Putamen (tissue), 1 donor: ENCODE measurements around the gene GAREM1.
"Not testable (repeated sequence)": the region's sequence is repeated elsewhere in the genome, so short reads cannot be mapped to it uniquely, and the experiment has no call there.

Experiments
- DNase-seq: peaks from one replicate; pipeline ENCODE4 v3.0.0-alpha.2; 2016; ENCODE audit warnings: low spot score

The GAREM1 gene

DNA sequence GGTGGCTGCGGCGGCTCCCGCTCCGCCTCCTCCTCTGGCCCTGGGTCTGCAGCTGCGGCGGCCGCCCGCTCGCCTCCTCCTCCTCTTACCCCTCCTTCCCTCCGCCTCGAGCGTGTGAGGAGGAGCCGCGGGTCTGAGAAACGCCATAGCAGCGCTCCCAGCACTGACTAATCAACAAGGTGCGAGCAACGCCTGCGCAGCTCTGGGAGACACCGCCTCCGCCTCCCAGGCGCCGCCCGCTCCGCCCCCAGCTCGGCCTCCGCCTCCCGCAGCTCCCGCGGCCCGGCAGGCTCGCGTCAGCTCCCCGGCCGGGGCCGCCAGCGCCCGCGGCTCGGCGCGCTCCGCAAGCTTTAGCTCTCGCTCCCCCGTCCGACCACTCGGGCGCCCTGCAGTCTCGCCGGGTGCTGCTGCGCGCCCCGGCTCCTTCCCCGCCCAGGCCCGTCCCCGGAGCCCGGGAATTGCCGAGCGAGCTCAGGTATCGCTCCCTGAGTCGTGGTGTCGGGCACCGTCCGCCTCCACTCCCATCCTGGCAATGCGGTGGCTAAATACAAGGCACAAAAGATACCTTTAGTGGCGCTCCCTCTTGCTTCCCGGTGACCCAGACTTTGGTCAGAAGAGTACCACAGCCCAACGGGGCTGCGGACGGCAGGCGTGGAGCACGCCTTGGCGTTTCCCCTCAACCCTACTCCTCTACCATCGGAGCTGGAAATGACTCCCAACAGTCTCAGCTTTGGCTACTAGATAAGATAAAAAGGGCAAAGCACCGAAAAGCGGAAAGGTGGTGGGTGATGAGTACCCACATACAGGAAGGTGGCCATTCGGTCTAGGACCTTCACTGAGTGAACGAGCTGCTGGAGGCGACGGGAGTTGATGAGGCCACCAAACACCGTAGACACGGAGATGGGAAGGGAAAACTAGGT is at the start of gene GAREM1:
GAREM1 (minus strand) TSS at position 169 of the 920 bp plus-strand sequence. CDS start 454 bp downstream, outside the sequence.
- peak; percentile 98 for DNase-seq

DNA sequence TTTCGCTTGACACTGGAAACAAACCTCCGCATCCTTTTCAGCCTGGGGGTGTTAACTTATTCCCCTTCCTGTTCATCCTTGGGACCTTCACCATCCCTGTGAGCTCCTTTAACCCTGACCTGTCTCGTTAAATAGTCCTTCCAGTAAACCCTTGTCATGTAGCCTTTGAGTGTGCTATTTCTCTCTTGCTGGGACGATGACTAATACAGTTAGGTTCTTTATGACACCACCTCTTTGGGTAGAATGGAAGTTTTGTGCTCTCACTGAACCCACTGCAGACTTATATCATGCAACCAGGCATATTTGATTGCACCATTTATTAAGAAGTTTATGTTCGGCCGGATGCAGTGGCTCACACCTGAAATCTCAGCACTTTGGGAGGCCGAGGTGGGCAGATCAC is 40.5 kb upstream of the GAREM1 start:
- DNase-seq = no peak

DNA sequence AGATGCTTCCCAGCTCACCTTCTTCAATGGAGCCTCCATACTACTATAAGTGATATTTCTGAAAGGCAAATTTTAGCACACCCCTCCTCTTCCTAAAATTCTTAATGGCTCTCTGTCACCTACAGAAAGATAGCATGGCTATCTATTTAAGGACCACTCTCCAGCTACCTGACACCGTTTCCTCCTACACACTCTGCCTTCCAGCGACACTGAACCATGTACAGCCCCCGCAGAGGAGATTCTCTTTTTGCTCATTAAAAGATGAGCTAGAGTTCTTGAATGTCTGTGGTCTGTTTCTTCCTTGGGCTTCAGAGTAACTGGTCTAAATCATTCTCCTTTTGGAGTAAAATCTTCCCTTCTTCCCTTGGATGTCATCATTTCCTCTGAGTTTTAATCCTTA is 38.4 kb upstream of the GAREM1 start:
- no peak for DNase-seq

DNA sequence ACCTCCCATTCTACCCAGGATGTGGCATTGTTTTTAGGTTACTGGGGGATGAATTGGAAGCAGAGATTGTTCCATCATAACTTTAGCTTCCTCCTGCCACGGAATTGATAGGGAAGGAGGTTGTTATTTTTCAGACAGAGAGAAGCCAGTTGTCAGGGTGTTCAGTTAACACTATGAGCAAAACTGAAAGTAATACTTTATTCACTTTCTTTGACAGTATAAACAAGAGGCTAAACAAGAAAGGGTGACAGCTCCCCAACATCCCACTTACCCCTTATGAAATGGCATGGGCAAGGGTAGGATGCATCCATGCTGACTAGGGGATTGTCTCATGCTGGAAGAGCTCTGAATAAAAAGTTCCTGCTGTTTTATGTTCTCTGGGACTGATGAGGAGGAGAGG is 36.4 kb upstream of the GAREM1 start:
- DNase-seq = no peak

DNA sequence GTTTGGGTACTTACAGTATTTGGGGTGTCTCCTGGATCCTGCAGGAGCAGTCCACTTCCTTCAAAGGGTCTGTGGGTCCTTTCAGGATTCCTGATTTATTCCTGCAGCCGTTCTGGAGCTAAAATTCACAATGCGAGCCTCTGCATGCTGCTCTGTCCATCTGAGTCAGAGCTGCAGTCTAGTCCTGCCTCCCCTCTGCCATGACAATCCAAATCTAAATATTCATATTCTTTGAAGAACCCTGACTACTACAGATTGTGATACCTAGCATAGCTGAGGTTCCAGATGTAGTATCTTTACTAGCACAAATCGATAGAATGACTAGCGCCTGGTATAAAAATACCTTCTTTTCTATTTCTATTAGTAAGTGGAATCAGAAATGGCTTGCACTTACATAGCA is 31.3 kb upstream of the GAREM1 start:
- DNase-seq = no peak

DNA sequence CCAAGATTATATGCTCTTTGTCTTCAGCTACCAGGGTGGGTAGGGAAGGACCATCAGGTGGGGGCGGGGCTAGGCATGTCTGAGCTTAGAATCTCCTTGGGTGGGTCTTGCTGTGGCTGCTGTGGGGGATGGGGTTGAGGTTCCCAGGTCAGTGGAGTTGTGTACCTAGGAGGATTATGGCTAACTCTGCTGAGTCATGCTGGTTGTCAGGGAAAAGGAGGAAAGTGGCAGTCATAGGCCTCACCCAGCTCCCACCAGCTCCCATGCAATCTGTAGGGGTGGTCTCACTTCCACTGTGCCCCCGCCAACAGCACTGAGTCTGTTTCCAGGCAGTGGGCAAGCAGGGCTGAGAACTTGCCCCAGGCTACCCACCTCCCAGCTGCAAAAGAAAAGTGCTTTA is 30.6 kb upstream of the GAREM1 start:
- DNase-seq = not testable (repeated sequence)

DNA sequence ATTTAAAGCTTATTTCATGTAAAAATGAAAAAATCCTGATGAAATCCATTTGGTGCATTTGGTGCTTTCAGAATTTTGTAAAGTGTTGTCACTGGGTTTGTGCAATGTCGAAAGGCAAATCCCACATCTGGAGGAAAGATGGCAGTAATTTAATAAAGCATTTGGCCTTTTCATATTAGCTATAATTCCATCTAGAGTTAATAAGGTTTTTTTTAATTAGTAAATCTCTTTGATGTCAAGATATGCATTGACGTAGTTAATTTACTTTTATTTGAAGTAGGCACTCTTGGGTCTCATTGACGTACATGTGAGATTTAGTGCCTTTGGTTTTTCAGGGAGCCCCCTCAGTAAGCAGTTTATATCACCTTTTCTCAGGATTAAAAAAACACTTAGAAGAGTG is 12.3 kb upstream of the GAREM1 start:
- DNase-seq = no peak

DNA sequence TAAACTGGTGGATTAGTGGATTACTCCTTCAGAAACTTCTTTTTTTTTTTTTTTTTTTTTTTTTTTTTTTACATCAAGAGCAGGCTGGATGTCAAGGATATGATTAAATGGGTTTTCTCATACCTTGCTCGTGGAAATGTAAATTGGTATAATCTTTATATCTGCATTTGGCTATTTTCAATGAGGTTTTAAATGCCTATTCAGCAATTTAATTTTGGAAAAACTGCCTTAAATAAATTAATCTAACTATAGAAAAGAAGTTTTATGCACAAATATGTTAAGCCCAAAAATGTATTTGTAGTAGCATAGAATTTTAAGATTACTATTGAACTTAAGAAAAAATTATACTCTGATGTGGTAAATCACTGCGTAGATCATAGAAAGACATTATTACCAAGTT is 11.4 kb upstream of the GAREM1 start:
- no peak for DNase-seq

DNA sequence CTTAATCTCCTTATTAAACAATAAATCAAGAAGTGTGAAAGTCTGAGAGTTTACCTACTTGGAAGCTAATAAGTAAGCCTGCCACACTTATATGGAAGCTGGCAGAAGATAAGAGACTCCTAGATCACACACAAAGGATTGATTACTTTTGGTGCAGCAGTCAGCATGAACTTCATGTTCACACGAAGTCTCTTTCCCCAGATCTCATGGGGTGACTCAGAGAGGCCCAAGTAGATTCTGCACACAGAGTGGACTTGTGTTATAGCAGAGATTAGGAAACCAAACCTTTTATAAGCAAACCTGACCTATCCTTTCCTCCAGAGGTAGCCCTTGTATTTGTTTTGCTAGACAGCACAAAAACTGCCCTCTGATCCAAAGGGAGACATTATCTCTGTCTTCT is 9.9 kb upstream of the GAREM1 start:
- DNase-seq = no peak

DNA sequence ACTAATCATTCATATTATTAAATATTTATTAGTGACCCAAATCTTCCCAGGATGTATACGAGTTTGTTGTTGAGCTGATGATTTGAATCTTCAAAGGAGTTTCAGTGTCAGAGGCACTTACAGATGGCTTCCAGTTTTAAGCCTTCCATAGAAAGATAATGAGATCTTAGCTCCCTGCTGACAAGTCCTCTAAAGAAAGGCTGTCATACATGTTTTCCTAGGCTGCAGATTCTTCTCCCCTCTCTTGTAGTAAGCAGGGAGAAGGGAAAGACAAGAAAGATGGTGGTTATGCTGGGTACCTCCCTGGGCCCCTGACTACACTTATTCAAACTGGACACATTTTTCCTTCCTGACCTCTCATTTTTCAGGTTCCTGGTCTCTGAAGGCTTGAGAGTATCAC is 8.1 kb upstream of the GAREM1 start:
- DNase-seq = no peak

DNA sequence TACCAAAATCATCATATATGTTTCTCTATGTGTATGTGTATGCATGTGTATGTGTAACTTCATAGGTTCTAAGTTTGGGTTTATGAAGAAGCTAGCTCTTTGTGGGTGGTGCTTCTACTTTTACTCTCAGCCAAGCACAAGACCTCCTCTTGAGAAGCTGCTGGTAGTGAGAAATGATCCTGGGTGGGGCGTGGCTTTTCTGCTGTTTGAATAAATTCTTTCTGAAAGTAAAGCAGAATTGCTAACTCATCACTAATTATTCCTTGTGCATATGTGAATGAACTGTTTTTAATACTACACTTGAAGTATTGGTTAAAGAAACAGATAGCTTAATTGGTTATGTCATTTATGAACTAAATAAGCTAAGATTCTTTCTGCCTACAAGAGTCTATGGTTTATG is 7.6 kb upstream of the GAREM1 start:
- no peak for DNase-seq

DNA sequence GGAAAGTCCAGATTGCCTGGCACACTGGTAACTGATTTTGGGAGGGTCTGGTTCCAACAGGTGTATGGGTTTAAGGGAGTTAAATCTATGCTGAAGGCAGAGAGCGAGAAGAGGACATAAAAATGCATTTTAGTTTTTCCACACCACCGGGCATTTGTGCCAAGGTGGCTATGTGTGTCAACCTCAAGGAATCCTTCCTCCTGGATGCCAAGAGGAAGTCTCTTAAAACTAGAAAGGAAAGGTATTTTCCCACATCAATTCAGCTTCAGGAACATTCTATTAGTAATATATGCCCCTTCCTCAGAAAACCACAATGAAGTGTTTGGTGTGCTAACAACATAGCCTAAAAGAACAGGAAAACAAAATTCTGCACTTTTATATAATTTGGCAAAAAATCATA is 5.4 kb upstream of the GAREM1 start:
- DNase-seq = no peak

DNA sequence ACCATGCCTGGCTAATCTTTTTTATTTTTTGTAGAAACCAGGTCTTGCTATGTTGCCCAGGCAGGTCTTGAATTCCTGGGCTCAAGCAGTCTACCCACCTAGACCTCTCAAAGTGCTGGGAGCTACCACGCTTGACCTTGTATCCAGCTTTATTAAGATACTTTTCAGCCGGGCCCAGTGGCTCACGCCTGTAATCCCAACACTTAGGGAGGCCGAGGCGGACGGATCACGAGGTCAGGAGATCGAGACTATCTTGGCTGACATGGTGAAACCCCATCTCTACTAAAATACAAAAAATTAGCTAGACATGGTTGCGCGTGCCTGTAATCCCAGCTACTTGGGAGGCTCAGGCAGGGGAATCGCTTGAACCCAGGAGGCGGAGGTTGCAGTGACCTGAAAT is 4.4 kb upstream of the GAREM1 start:
- not testable (repeated sequence) for DNase-seq

DNA sequence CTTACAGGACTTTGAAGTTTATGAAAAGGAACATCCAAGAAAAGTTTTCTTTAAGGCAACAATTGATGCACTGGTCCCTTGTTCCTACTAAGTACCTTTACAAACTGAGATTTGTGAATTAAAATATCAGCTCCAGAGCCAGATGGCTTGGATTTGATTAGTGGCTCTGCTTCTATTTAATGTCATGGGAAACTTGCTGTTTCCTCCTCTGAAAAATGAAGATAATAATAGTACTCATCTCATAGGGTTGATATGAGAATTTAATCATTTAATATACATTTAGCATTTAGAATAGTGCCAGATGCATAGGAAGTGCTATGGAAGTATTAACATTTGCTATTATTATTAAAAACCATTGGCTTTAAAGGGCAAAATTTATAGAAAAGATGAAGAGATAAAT is 2.6 kb upstream of the GAREM1 start:
- no peak for DNase-seq

DNA sequence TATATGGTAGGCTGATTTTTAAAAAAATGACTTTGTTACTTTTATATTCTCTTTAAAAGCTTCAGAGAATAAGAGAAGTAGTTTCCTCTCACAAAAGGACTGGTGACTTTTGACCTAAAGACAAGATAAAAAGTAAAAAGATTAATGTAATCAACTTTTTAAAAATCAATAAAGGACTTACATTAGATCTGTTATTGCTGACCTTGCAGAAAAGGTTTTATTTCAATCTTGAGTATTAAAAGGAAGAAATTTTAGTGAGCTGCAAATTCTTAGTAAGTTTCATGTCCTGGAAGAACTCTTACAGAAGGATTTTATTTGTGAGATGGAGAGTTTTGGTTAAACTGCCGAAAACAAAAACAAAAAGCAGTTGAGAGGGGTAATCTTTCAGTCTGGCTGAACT is 2.2 kb upstream of the GAREM1 start:
- no peak for DNase-seq

DNA sequence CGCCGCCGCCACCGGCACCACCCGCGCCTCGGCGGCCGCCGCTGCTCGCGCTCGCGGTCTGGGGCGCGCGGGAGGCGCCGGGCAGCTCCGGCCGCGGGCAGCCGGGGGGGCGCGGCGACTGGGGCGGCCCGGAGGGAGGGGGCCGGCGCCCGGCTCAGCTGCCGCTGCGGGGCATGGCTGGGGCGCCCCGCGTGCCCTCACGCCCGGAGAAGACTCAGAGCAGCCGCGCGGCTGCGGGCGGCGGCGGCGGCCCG is 295 bp downstream of the GAREM1 start:
- no peak for DNase-seq

DNA sequence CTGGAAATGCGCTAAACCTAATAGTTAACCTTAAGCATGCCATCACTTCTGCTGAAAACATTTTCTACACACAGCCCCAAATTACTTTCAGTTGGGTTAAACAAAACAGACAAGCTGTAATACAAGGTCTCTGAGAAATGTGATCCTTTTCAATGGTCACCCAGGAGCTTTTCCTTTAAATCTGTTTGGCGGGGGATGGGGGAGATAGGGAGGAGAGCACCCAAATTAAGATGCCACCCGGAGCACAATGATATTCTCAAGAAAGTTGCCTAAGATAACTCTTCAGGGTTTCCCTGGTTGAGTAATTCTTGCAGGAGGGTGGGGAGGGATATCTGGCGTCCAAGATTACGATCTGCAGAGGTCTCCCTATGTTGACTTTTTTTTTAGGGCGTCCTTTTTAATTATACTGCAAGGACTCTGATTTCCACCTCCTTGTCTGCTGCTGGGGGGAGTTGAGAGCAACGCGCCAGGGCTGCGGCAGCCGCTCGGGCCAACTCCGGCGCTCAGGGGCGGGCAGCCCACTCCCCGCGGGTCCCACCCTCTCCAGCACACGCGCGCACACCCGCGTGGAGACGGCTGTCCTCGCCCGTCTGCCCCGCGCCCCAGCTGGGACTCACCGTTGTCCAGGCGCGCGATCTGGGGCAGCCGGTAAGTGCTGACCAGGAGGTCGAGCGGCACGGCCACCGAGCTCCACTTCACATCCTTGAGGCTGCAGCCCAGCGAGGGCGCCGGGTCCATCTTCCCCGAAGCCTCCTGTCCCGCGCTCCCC is 807 bp downstream of the GAREM1 start:
- DNase-seq = peak; percentile 38

DNA sequence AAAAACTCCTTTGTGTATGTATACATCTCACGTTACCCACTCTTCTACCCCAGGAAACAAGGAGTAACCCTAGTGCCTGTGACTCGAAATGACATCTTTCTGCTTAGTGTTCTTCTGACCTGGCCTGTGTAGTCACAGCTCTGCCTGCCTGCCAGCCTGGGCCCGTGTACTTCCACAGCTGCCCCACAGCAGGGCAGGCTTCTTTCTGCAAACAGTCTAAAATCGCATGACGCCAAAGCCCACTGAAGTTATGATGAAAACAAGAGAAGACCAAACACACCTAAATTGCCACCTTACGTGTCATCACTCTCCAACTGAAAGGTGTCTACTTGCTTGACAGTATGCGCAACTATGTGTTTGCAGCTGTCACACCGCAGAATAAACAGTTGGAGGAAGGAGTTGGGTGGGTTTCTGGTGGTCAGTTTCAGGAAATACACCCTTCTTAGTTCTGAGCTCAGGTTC is 1.5 kb downstream of the GAREM1 start:
- peak; percentile 55 for DNase-seq

DNA sequence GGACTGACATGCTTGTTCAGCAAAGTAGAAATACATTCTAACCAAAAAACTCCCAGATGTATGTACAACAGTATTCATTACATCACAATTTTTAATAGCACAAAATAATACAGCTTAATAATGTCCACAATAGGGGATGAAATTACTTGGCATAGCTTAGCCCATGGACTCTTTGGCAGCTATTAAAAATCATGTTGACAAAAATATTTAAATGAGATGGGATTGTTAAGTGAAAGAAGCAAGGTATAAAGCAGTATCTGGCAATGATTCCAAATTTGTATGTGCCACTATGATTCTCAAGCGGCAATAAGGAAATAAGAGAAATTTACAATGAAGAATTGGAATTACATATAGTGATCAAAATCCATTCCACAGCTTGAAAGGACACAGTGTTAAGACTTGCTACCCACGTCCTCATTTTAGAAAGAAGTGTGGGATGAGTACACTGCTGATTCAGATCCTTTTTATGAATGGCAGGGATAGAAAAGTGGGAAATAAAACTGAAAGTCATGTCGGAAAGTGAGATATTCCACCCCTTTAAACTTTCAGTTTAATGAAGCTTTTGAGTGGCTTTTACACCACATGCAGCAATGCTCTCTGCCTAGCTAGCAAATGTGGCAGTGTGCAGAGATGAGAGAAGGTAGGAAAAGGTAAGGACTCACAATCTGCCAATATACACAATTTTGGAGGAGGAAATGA is 2.4 kb downstream of the GAREM1 start:
- peak; percentile 73 for DNase-seq

DNA sequence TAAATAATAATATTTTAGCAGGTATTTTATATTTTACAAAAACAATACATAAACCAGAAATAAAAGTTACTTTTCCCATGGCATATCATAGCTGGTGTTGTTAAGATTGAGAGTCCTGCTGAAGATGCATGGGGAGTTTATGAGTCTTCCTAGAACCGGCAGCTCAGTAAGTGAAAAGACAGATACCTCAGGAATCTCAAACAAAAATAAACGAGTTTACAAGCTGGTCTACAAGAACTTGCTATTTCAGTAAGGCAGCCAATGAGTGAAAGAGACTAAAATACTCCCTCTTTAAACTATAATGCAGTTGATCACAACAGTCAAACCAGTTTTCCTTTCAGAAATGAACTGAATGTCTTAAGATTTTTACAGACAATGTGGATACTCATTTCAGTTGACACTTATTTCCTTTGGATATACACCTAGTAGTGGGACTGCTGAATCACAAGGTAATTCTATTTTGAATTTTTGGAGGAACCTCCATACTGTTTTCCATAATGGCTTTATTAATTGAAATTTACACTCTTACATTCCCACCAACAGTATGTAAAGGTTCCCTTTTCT is 8.9 kb downstream of the GAREM1 start:
- DNase-seq = no peak

DNA sequence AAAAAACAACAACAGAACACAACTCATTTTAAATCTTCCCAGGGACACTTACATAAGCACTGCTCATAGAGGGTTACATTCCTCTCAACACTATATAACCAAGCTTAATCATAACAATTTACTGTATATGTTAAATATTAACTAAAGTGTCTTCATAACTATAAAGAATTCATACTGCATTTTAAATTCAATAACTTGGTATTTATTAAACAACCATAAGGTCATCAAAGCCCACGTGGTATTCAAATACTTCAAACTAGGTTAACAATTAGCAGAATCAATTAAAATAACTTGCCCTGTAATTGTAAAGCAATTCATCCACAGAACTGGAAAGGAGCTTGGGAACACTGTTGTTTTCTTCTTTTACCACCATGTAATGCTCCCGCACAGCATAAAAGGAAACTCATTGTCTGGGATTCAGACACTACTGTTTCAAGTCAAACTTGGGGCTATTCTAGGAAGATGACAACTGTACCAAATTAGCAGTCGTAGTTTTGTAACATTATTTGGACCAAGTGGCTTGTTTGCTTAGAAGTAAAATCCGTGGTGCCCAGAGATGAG is 10.4 kb downstream of the GAREM1 start:
- DNase-seq = no peak
